ENCODE measurements around the gene NUPR1. TPM values are rescaled to one million over a fixed set of nuclear protein-coding genes. Genes with fewer than 3 reads are reported as not detected.
A peak's percentile ranks its signal among the peaks of the same experiment; 100 is the strongest.

The NUPR1 gene
- total and polyA plus RNA-seq, 2 of the 13 experiments (the other 11 are each of a cell fraction or from before 2014, with no cell fraction given), result 18.0 to 25.6 TPM

DNA sequence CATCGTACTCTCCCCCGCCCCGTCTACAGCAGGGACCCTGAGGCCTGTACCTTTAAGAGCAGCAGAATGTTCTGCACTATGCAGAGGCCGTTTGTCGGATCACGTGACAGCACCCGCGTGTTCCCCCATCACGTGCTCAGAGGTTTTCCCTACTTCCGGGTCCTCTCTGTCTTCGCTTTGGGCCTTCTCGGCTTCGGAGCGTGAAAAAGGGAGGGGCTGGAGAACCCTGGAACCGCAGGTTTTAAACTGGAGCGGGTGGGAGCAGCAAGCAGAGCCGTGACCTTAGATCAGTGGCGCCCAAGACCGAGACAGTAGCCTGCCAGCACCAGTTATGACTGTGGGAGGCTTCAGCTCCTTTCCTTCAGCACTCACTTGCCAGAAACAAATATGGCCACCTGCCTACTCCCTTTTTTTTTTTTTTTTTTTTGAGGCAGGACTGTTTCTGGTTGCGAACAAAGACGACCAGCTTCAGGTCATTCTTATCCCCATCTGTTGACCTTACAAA, 46.8 kb downstream of the NUPR1 start, which contains the start of gene CLN3 (continued):
- TF ChIP-seq, protein P1, sequence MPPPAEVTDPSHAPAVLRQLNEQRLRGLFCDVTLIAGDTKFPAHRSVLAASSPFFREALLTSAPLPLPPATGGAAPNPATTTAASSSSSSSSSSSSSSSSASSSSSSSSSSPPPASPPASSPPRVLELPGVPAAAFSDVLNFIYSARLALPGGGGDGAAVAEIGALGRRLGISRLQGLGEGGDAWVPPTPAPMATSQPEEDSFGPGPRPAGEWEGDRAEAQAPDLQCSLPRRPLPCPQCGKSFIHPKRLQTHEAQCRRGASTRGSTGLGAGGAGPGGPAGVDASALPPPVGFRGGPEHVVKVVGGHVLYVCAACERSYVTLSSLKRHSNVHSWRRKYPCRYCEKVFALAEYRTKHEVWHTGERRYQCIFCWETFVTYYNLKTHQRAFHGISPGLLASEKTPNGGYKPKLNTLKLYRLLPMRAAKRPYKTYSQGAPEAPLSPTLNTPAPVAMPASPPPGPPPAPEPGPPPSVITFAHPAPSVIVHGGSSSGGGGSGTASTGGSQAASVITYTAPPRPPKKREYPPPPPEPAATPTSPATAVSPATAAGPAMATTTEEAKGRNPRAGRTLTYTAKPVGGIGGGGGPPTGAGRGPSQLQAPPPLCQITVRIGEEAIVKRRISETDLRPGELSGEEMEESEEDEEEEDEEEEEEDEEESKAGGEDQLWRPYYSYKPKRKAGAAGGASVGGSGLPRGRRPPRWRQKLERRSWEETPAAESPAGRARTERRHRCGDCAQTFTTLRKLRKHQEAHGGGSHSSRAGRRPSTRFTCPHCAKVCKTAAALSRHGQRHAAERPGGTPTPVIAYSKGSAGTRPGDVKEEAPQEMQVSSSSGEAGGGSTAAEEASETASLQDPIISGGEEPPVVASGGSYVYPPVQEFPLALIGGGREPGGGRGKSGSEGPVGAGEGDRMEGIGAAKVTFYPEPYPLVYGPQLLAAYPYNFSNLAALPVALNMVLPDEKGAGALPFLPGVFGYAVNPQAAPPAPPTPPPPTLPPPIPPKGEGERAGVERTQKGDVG (CRISPR knock-in tag; IDR thresholded peaks at IDR 0.05; ENCODE audit: borderline replicate concordance), result no peak
- TF ChIP-seq ZNF205 (CRISPR knock-in tag; IDR thresholded peaks at IDR 0.05) (no peak), HNRNPLL (IDR thresholded peaks at IDR 0.05; ENCODE audit: low read depth, low read length, poor library complexity, severe bottlenecking) (no peak), AGO2 (optimal IDR thresholded peaks at IDR 0.05; ENCODE audit: low read depth, low read length) (no peak), ZNF432 (CRISPR knock-in tag; IDR thresholded peaks at IDR 0.05; ENCODE audit: borderline replicate concordance) (no peak), CHD4 (IDR thresholded peaks at IDR 0.05; ENCODE audit: borderline replicate concordance, low read length) (no peak; the same call in 1 of the 2 replicates), FIP1L1 (IDR thresholded peaks at IDR 0.05; ENCODE audit: borderline replicate concordance, insufficient read depth, low read depth, low read length) (no peak), ELF1 (CRISPR knock-in tag; IDR thresholded peaks at IDR 0.05) (peak; percentile 100), RXRA (CRISPR knock-in tag; IDR thresholded peaks at IDR 0.05) (peak; percentile 27; the same call in 1 of the 2 replicates), KDM6A (CRISPR knock-in tag; IDR thresholded peaks at IDR 0.05; ENCODE audit: low read depth) (0 out of 2 replicates have a peak, but pooled peaks have one; percentile 25), SRSF4 (IDR thresholded peaks at IDR 0.05; ENCODE audit: low read depth, low read length, poor library complexity, severe bottlenecking) (no peak), BORCS8-MEF2B (CRISPR knock-in tag; IDR thresholded peaks at IDR 0.05) (peak; percentile 51; the same call in 1 of the 2 replicates), CBX1 (IDR thresholded peaks at IDR 0.05; ENCODE audit: low read depth) (peak; percentile 70), ZNF891 (CRISPR knock-in tag; IDR thresholded peaks at IDR 0.05) (peak; percentile 91; the same call in 1 of the 2 replicates), NONO (IDR thresholded peaks at IDR 0.05) (no peak), NONO (CRISPR knock-in tag; conservative IDR thresholded peaks at IDR 0.05) (peak; percentile 83)
- TF ChIP-seq, protein P2, sequence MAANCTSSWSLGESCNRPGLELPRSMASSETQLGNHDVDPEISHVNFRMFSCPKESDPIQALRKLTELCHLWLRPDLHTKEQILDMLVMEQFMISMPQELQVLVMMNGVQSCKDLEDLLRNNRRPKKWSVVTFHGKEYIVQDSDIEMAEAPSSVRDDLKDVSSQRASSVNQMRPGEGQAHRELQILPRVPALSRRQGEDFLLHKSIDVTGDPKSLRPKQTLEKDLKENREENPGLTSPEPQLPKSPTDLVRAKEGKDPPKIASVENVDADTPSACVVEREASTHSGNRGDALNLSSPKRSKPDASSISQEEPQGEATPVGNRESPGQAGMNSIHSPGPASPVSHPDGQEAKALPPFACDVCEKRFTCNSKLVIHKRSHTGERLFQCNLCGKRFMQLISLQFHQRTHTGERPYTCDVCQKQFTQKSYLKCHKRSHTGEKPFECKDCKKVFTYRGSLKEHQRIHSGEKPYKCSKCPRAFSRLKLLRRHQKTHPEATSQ (CRISPR knock-in tag; IDR thresholded peaks at IDR 0.05; ENCODE audit: borderline replicate concordance), result 0 out of 2 replicates have a peak, but pooled peaks have one; percentile 23
- TF ChIP-seq, protein P3, sequence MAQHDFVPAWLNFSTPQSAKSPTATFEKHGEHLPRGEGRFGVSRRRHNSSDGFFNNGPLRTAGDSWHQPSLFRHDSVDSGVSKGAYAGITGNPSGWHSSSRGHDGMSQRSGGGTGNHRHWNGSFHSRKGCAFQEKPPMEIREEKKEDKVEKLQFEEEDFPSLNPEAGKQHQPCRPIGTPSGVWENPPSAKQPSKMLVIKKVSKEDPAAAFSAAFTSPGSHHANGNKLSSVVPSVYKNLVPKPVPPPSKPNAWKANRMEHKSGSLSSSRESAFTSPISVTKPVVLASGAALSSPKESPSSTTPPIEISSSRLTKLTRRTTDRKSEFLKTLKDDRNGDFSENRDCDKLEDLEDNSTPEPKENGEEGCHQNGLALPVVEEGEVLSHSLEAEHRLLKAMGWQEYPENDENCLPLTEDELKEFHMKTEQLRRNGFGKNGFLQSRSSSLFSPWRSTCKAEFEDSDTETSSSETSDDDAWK (CRISPR knock-in tag; IDR thresholded peaks at IDR 0.05), result no peak
- TF ChIP-seq, protein P4, sequence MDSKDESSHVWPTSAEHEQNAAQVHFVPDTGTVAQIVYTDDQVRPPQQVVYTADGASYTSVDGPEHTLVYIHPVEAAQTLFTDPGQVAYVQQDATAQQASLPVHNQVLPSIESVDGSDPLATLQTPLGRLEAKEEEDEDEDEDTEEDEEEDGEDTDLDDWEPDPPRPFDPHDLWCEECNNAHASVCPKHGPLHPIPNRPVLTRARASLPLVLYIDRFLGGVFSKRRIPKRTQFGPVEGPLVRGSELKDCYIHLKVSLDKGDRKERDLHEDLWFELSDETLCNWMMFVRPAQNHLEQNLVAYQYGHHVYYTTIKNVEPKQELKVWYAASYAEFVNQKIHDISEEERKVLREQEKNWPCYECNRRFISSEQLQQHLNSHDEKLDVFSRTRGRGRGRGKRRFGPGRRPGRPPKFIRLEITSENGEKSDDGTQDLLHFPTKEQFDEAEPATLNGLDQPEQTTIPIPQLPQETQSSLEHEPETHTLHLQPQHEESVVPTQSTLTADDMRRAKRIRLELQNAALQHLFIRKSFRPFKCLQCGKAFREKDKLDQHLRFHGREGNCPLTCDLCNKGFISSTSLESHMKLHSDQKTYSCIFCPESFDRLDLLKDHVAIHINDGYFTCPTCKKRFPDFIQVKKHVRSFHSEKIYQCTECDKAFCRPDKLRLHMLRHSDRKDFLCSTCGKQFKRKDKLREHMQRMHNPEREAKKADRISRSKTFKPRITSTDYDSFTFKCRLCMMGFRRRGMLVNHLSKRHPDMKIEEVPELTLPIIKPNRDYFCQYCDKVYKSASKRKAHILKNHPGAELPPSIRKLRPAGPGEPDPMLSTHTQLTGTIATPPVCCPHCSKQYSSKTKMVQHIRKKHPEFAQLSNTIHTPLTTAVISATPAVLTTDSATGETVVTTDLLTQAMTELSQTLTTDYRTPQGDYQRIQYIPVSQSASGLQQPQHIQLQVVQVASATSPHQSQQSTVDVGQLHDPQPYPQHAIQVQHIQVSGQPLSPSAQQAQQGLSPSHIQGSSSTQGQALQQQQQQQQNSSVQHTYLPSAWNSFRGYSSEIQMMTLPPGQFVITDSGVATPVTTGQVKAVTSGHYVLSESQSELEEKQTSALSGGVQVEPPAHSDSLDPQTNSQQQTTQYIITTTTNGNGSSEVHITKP (CRISPR knock-in tag; IDR thresholded peaks at IDR 0.05; ENCODE audit: low read depth), result no peak
- TF ChIP-seq, protein P5, sequence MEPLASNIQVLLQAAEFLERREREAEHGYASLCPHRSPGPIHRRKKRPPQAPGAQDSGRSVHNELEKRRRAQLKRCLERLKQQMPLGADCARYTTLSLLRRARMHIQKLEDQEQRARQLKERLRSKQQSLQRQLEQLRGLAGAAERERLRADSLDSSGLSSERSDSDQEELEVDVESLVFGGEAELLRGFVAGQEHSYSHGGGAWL (CRISPR knock-in tag; IDR thresholded peaks at IDR 0.05), result no peak; the same call in 1 of the 2 replicates
